Glutamatergic neuron (in vitro differentiated cells): ENCODE measurements around the gene TANC1. TPM values are rescaled to one million over a fixed set of nuclear protein-coding genes. Genes with fewer than 3 reads are reported as not detected.

Experiments used
- DNase-seq: peaks from one replicate; pipeline ENCODE4 v3.0.0; 2022
- H3K27ac Mint-ChIP-seq: one replicate; pipeline ENCODE4 v1.8.0; 2020; ENCODE audit warnings: mild to moderate bottlenecking, mixed read lengths, inconsistent platforms; ENCODE audit not compliant: unreplicated experiment
- H3K27me3 Mint-ChIP-seq: one replicate; pipeline ENCODE4 v1.8.0; 2020; ENCODE audit warnings: mild to moderate bottlenecking, moderate library complexity, mixed read lengths, inconsistent platforms; ENCODE audit not compliant: unreplicated experiment
- H3K36me3 Mint-ChIP-seq: one replicate; pipeline ENCODE4 v1.8.0; 2020; ENCODE audit warnings: mild to moderate bottlenecking, mixed read lengths, inconsistent platforms; ENCODE audit not compliant: unreplicated experiment
- H3K4me1 Mint-ChIP-seq: one replicate; pipeline ENCODE4 v1.8.0; 2020; ENCODE audit warnings: mild to moderate bottlenecking, low read depth, mixed read lengths, inconsistent platforms; ENCODE audit not compliant: unreplicated experiment
- H3K4me3 Mint-ChIP-seq: one replicate; pipeline ENCODE4 v1.8.0; 2020; ENCODE audit warnings: mild to moderate bottlenecking, mixed read lengths, inconsistent platforms; ENCODE audit not compliant: unreplicated experiment
- H3K9me3 Mint-ChIP-seq: one replicate; pipeline ENCODE4 v1.8.0; 2020; ENCODE audit warnings: mild to moderate bottlenecking, moderate library complexity, mixed read lengths, inconsistent platforms; ENCODE audit not compliant: unreplicated experiment
- CTCF ChIP-seq: fragments of 200-600 bp; sonication (generic); IDR thresholded peaks from one replicate; pipeline ENCODE4 v1.5.0; 2021; ENCODE audit not compliant: partially characterized antibody, unreplicated experiment
- total RNA-seq: library from RNA; stranded (reverse); fragmentation: NEBNext Ultra II Directional; extraction: Animal tissue kit (Norgen Biotek cat#: 25700); gene quantifications from one replicate; pipeline ENCODE4 v1.2.1, GENCODE V29; 2021; ENCODE audit not compliant: unreplicated experiment

Gene TANC1
- total RNA-seq, 1 donor from 2014 or later: 14.9 TPM

- H3K27me3 Mint-ChIP-seq: peaks cover 9% of the 10 kb centered on the region
- peaks cover 40% of the 10 kb centered on the region for H3K4me1 Mint-ChIP-seq
- no peak for TF ChIP-seq CTCF
- H3K4me3 Mint-ChIP-seq: no peak overlapping the region
- no peak for DNase-seq
- no peaks in the 10 kb centered on the region for H3K9me3 Mint-ChIP-seq
- H3K36me3 Mint-ChIP-seq: no peaks in the 10 kb centered on the region
- no peak overlapping the region for H3K27ac Mint-ChIP-seq
Observed at GRCh38 chr2:158975271-158975921, 7.0 kb downstream of the TANC1 start.

- no peak overlapping the region for H3K4me3 Mint-ChIP-seq
Observed at GRCh38 chr2:158979772-158980171, 11.3 kb downstream of the TANC1 start.

GRCh38 chr2:158984604-158985135 lies 16.2 kb downstream of the TANC1 start:
- Mint-ChIP-seq H3K36me3 (no peaks in the 10 kb centered on the region), H3K9me3 (no peaks in the 10 kb centered on the region), H3K4me1 (peaks cover 10% of the 10 kb centered on the region), H3K4me3 (no peak overlapping the region), H3K27me3 (no peaks in the 10 kb centered on the region), H3K27ac (peak overlapping the region; percentile 70)
- no peak for TF ChIP-seq CTCF
- no peak for DNase-seq

More at GRCh38 chr2:158979772-158980171, 11.3 kb downstream of the TANC1 start:
- no peak for DNase-seq
- no peak for TF ChIP-seq CTCF
- Mint-ChIP-seq H3K27ac (no peak overlapping the region), H3K27me3 (peaks cover 5% of the 10 kb centered on the region), H3K9me3 (no peaks in the 10 kb centered on the region), H3K4me1 (peaks cover 19% of the 10 kb centered on the region), H3K36me3 (no peaks in the 10 kb centered on the region)

GRCh38 chr2:158988501-158988900 lies 20.1 kb downstream of the TANC1 start:
- no peaks in the 10 kb centered on the region for H3K36me3 Mint-ChIP-seq
- H3K4me1 Mint-ChIP-seq: peaks cover 10% of the 10 kb centered on the region
- no peaks in the 10 kb centered on the region for H3K27me3 Mint-ChIP-seq
- H3K4me3 Mint-ChIP-seq: no peak overlapping the region
- DNase-seq: no peak
- no peak overlapping the region for H3K27ac Mint-ChIP-seq
- H3K9me3 Mint-ChIP-seq: no peaks in the 10 kb centered on the region
- TF ChIP-seq CTCF: no peak

GRCh38 chr2:158989165-158989564 lies 20.7 kb downstream of the TANC1 start:
- H3K9me3 Mint-ChIP-seq: no peaks in the 10 kb centered on the region
- H3K36me3 Mint-ChIP-seq: no peaks in the 10 kb centered on the region
- no peak overlapping the region for H3K27ac Mint-ChIP-seq
- TF ChIP-seq CTCF: no peak
- H3K4me1 Mint-ChIP-seq: peaks cover 10% of the 10 kb centered on the region
- no peak overlapping the region for H3K4me3 Mint-ChIP-seq
- DNase-seq: no peak
- no peaks in the 10 kb centered on the region for H3K27me3 Mint-ChIP-seq
